ENCODE measurements around the gene SIRT5. TPM values are rescaled to one million over a fixed set of nuclear protein-coding genes. Genes with fewer than 3 reads are reported as not detected.

Gene SIRT5
- 11.8 and 13.1 TPM in 2 replicates for total RNA-seq (2014; rRNA removed; shearing (Covaris generic))
- polyA plus RNA-seq (2016; fragmentation: Nextera tagmentation; extraction: Ambion mirVana), result 7.4 and 9.8 TPM in 2 replicates
- long read RNA-seq, partial matches to known transcripts, result 9 of 29 reads
- long read RNA-seq, other reads (novel, unspliced or antisense), result 20 of 29 reads

- TF ChIP-seq, protein P1, sequence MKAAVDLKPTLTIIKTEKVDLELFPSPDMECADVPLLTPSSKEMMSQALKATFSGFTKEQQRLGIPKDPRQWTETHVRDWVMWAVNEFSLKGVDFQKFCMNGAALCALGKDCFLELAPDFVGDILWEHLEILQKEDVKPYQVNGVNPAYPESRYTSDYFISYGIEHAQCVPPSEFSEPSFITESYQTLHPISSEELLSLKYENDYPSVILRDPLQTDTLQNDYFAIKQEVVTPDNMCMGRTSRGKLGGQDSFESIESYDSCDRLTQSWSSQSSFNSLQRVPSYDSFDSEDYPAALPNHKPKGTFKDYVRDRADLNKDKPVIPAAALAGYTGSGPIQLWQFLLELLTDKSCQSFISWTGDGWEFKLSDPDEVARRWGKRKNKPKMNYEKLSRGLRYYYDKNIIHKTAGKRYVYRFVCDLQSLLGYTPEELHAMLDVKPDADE (IDR thresholded peaks at IDR 0.05), result 0 out of 2 replicates have a peak, but pooled peaks have one; percentile 33
- TF ChIP-seq ZNF331 (CRISPR knock-in tag; IDR thresholded peaks at IDR 0.05; ENCODE audit: low read depth), result no peak
- no peak for TF ChIP-seq EZH2 (IDR thresholded peaks at IDR 0.05; ENCODE audit: low read depth, unreplicated experiment)
- peak; percentile 74 for TF ChIP-seq POLR2AphosphoS5 (IDR thresholded peaks at IDR 0.05; ENCODE audit: low read depth)
- no peak for TF ChIP-seq NANOG (IDR thresholded peaks at IDR 0.05; ENCODE audit: borderline replicate concordance)
- TF ChIP-seq JUNB (IDR thresholded peaks at IDR 0.05; ENCODE audit: unreplicated experiment), result no peak
- no peak for TF ChIP-seq STAT1 (IDR thresholded peaks at IDR 0.05; ENCODE audit: unreplicated experiment)
- TF ChIP-seq EZH2phosphoT487 (IDR thresholded peaks at IDR 0.05; ENCODE audit: unreplicated experiment), result no peak
- TF ChIP-seq, protein P2, sequence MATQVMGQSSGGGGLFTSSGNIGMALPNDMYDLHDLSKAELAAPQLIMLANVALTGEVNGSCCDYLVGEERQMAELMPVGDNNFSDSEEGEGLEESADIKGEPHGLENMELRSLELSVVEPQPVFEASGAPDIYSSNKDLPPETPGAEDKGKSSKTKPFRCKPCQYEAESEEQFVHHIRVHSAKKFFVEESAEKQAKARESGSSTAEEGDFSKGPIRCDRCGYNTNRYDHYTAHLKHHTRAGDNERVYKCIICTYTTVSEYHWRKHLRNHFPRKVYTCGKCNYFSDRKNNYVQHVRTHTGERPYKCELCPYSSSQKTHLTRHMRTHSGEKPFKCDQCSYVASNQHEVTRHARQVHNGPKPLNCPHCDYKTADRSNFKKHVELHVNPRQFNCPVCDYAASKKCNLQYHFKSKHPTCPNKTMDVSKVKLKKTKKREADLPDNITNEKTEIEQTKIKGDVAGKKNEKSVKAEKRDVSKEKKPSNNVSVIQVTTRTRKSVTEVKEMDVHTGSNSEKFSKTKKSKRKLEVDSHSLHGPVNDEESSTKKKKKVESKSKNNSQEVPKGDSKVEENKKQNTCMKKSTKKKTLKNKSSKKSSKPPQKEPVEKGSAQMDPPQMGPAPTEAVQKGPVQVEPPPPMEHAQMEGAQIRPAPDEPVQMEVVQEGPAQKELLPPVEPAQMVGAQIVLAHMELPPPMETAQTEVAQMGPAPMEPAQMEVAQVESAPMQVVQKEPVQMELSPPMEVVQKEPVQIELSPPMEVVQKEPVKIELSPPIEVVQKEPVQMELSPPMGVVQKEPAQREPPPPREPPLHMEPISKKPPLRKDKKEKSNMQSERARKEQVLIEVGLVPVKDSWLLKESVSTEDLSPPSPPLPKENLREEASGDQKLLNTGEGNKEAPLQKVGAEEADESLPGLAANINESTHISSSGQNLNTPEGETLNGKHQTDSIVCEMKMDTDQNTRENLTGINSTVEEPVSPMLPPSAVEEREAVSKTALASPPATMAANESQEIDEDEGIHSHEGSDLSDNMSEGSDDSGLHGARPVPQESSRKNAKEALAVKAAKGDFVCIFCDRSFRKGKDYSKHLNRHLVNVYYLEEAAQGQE (IDR thresholded peaks at IDR 0.05; ENCODE audit: unreplicated experiment), result no peak
- Histone ChIP-seq H3K79me2 (replicated peaks; ENCODE audit: insufficient read depth) (peaks cover 28% of the 10 kb centered on the region), H3K36me3 (ENCODE audit: insufficient read depth) (no peaks in the 10 kb centered on the region), H3K27me3 (ENCODE audit: insufficient read depth) (no peaks in the 10 kb centered on the region), H2AFZ (peak within 1 kb of the TSS; percentile 96), H4K20me1 (replicated peaks; ENCODE audit: insufficient read depth) (no peaks in the 10 kb centered on the region), H3K4me2 (peak within 1 kb of the TSS; percentile 94), H3K9me2 (ENCODE audit: insufficient read depth) (no peaks in the 10 kb centered on the region), H3K4me3 (peak within 1 kb of the TSS; percentile 84), H3K27ac (ENCODE audit: low read depth) (peak within 1 kb of the TSS; percentile 99), H3F3A (replicated peaks; ENCODE audit: low read depth) (peaks cover 10% of the 10 kb centered on the region), H3K4me1 (ENCODE audit: insufficient read depth) (peaks cover 13% of the 10 kb centered on the region)
- H3K4me3 Mint-ChIP-seq, result peak within 1 kb of the TSS; percentile 85
- H3K27ac Mint-ChIP-seq, result peak within 1 kb of the TSS; percentile 98
- peaks cover 29% of the 10 kb centered on the region for H3K4me1 Mint-ChIP-seq
- H3K9me3 Mint-ChIP-seq, result no peaks in the 10 kb centered on the region; the same call in 2 of the 3 replicates
- peaks cover under 1% of the 10 kb centered on the region; the same call in 2 of the 3 replicates for H3K36me3 Mint-ChIP-seq (ENCODE audit: low read depth)
- DNase-seq (ENCODE audit: low spot score) (peak; percentile 93), ATAC-seq (peak; percentile 79)
- H3K27me3 Mint-ChIP-seq (ENCODE audit: insufficient read depth, low read depth, poor library complexity), result peaks cover 12% of the 10 kb centered on the region
Observed at GRCh38 chr6:13574571-13575376, at the start of gene SIRT5. TSS of gene SIRT5 (plus strand) at chr6:13574601. CDS start at chr6:13584111, 9,510 bp downstream.

Measured in GM23338 (cell line).